HuH-7 (cell line): ENCODE results near the gene DIP2A.
"Not testable (repeated sequence)": the region's sequence is repeated elsewhere in the genome, so short reads cannot be mapped to it uniquely, and the experiment has no call there.

Experiments
- DNase-seq: peaks from one replicate; pipeline ENCODE4 v3.0.0; 2011; ENCODE audit warnings: low spot score

DIP2A gene

GRCh38 chr21:46482846-46483231, 24.1 kb downstream of the DIP2A start:
- DNase-seq = no peak

GRCh38 chr21:46483300-46484295, 24.9 kb downstream of the DIP2A start:
- DNase-seq = no peak

- DNase-seq = no peak
Measured at GRCh38 chr21:46486481-46487126, 27.9 kb downstream of the DIP2A start.

GRCh38 chr21:46489162-46489663, 30.5 kb downstream of the DIP2A start:
- no peak for DNase-seq

- DNase-seq = no peak
Measured at GRCh38 chr21:46489800-46490199, 31.1 kb downstream of the DIP2A start.

- DNase-seq = no peak
Measured at GRCh38 chr21:46491553-46491952, 32.9 kb downstream of the DIP2A start.

GRCh38 chr21:46492851-46493250, 34.2 kb downstream of the DIP2A start:
- no peak for DNase-seq

- DNase-seq = no peak
Measured at GRCh38 chr21:46493828-46494227, 35.1 kb downstream of the DIP2A start.

GRCh38 chr21:46498335-46499050, 39.8 kb downstream of the DIP2A start:
- no peak for DNase-seq

GRCh38 chr21:46500224-46500861, 41.7 kb downstream of the DIP2A start:
- DNase-seq = peak; percentile 46

GRCh38 chr21:46503922-46504550, 45.3 kb downstream of the DIP2A start:
- no peak for DNase-seq

GRCh38 chr21:46504666-46505065, 46.0 kb downstream of the DIP2A start:
- DNase-seq = no peak

- DNase-seq = no peak
Measured at GRCh38 chr21:46507562-46507961, 48.9 kb downstream of the DIP2A start.

- DNase-seq = peak; percentile 63
Measured at GRCh38 chr21:46509741-46510502, 51.2 kb downstream of the DIP2A start.

GRCh38 chr21:46515109-46515508, 56.4 kb downstream of the DIP2A start:
- DNase-seq = no peak

GRCh38 chr21:46516068-46516467, 57.4 kb downstream of the DIP2A start:
- DNase-seq = no peak

- DNase-seq = no peak
Measured at GRCh38 chr21:46517361-46517760, 58.7 kb downstream of the DIP2A start.

- DNase-seq = no peak
Measured at GRCh38 chr21:46518983-46519583, 60.4 kb downstream of the DIP2A start.

- DNase-seq = not testable (repeated sequence)
Measured at GRCh38 chr21:46527393-46527792, 68.7 kb downstream of the DIP2A start.

- no peak for DNase-seq
Measured at GRCh38 chr21:46527801-46528200, 69.1 kb downstream of the DIP2A start.
